ENCODE results near the gene PRRC2A.

- TF ChIP-seq CTCF (IDR thresholded peaks at IDR 0.05) (no peak), POLR2A (IDR thresholded peaks at IDR 0.05) (no peak)
These were observed 43.5 kb upstream of the PRRC2A start for GRCh38 chr6:31576897-31577578.
